HG03439 (cell line): ENCODE results near the gene PER1.
A peak's percentile ranks its signal among the peaks of the same experiment; 100 is the strongest.
"Not testable (repeated sequence)": the region's sequence is repeated elsewhere in the genome, so short reads cannot be mapped to it uniquely, and the experiment has no call there.

ENCODE experiments used
- ATAC-seq: cut with Tn5 transposase; IDR thresholded peaks from one replicate; pipeline ENCODE4 v1.9.1; 2021; ENCODE audit warnings: mild to moderate bottlenecking, moderate library complexity; ENCODE audit not compliant: unreplicated experiment

PER1 gene

GRCh38 chr17:8173056-8173870 is 21.1 kb upstream of the PER1 start:
- ATAC-seq = peak; percentile 75

GRCh38 chr17:8170186-8170585 is 18.0 kb upstream of the PER1 start:
- not testable (repeated sequence) for ATAC-seq

- ATAC-seq = no peak
Measured at GRCh38 chr17:8167526-8167925, 15.3 kb upstream of the PER1 start.

GRCh38 chr17:8166731-8167130 is 14.5 kb upstream of the PER1 start:
- no peak for ATAC-seq

DNA sequence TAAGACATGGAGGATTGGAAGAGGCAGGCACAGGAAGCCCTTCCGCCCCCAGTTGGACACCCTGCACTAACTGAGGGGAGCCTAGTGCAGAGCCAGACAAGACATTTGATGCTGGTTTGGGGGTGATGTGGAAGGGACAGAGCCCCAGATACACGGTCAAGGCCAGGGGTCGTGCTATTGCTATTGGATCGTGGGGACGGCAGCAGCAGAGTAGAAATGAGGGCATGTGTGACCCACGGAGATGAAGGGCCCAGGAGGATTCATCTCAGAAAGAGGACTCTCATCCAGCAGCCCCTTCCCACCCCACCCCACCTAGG is 12.6 kb upstream of the PER1 start:
- no peak for ATAC-seq

DNA sequence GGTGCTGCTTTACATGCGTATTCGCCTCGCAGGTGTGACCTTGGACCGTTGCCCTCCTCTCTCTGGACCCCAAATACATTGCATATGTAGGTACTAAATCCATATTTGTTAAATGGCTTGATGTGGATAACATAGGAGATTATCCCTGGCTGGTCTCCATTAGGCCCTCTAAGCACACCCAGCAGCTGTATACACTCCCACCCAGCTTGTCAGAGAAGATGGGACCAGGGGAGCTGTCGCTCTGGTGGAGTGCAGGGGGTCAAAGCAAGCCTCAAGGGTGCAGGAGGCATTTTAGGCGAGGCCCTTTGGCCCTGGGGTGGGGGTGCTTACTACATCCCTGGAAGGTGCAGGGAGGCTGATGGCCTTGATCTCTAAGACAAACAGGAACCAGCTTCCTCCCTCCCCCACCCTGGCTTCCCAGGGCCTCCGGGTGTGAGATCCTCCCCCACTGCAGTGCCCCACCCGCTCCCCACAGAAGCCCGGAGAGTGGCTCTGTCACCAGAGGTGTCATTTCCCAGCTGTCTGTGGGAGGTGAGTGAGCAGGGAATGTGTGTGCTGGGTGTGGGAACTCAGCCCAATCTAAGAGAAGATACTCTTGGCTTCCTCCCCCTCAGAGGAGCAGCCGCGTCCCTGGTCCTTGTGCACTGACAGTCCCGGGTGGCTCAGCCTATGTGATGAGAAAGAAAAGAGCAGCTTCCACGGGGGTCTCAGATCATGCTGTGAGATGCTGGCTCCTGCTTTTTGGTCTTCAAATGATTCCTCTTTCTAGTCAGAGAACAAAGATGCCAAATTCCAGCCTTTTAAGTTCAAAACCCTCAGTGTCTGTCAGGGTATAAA is 12.0 kb upstream of the PER1 start:
- ATAC-seq = no peak

DNA sequence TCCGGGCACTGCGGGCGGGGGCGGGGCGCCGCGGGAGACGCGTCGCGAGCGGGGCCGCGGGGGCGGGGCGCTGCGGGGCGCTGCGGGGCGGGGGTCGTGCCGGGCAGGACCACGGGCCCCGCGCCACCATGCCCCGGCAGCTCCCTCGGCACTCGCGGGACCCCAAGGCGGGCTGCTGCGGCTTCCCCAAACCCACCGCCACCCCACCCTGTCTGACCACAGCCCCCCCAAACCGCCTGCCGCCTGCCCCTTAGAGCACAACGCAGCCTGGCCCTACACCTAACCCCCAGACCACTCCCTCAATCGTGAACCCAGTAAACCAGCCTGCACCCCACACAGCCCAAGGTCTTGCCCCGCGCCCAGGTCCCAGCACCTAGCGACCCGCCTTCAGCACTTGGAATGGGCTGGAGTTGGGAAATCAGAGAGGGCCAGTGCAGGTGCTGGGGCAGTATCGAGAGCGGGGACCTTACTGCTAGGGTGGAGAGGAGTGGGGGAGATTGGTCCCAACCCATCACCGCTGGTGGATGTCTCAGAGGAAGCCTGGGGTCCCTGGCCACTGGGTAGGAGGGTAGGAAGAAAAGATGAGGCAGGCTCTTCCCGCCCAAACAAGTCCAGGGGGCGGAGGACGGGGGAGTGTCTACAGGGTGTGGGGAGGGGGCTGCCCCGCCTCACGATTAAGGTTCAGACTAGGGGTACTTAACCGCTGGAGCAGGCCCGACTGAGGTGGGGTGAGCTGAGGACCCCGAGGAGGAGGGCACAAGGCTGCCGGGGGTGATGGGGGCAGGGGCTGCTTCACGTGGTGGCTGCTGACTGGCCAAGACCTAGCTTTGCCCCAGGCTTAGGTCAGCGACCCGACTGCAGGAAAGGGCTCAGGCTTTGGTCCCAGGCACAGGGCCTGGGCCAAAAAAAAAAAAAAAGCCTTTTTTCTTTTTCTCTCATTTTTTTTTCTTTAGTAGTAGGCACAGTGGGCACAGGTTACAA is 11.1 kb upstream of the PER1 start:
- ATAC-seq = no peak

DNA sequence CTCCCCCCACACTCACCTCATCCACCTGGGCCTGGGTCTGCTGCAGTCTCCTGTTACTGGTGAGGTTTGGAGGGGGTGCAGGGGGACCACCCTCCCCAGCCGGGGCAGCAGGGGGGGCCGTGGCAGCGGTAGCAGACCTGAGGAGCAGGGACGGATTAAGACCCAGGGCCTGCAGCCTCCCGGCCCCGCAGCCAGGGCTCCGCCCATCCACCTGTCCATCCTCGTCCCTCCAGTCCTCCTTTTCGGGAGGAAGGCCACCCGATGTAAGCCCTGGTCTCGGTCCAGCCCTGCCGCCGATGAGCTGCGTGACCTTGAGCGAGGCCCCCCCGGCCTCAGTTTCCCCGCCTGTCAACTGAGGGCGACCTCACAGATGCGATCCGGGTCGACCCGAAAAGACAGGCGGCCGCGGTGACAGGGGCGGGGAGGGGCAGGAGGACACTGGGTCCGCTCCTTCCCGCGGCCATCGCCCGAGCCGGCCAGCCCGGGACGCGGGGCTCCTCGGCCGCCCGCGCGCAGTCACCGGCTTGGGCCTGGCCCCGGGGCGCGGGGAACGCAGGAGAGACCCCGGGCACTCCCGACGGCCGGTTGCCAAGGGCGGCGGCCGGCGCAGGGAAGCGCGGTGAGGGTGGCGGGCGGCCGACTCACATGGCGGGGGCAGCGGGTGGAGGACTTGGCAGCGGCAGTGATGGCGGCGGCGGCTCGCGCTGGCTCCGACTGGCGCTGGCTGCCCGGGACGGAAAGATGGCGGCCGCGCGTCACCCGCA is 10.2 kb upstream of the PER1 start, which contains the start of gene VAMP2:
Gene VAMP2 (minus strand): TSS at position 716 of the 764 bp plus-strand sequence. CDS start 69 bp downstream, at position 647.
- no peak for ATAC-seq

DNA sequence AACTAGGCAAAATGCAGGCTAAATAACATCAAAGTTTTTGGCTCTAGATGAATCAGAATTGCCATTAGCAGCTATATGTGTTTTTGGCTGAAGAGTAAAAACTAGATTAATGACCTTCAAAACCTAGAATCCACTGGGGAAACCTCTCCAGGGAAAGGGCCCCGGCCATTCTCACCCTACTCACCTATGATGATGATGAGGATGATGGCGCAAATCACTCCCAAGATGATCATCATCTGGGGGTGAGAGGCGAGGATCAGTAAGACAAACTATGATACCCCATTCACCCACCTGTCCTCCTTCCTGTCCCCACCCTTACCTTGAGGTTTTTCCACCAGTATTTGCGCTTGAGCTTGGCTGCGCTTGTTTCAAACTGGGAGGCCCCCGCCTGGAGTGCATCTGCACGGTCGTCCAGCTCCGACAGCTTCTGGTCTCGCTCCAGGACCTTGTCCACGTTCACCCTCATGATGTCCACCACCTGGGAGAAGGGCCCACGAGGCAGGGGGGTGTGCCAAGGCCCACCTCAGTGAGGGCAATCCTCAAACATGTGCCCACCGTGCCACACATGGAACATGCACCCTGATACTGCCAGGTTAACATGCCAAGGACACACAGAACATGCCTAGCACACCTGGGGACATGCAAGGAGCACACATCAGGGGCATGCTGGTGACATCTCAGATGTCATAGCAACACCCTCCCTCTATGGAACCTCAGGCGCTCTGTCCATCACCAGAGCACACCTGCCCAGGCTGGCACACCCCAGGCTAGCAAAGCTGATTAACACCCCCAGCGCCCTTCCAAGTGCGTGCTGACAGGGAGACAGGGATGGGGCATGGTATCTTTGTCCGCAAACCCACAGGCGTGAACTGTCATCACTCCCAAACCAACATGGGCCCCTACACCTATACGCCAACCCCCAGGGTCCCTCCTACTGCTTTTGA is 9.4 kb upstream of the PER1 start:
- ATAC-seq = no peak

- no peak for ATAC-seq
Measured at GRCh38 chr17:8160741-8161221, 8.6 kb upstream of the PER1 start.

DNA sequence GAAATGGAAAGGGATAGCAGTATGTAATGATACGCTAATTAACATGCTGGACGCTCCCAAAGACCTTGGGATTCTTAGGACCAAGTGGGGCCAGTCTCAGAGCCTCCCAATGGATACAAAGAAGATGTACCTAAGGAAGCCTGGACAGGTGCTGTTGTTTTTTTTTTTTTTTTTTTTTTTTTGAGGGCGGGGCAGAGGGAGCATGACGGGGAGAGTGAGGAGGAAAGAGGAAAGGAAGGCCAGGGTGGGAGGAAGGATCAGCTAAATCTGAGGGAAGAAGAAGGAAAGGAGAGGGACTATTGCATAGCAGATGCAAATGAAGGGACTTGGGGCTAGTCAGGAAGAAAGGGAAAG is 8.0 kb upstream of the PER1 start:
- no peak for ATAC-seq

- no peak for ATAC-seq
Measured at GRCh38 chr17:8159459-8160223, 7.4 kb upstream of the PER1 start.

DNA sequence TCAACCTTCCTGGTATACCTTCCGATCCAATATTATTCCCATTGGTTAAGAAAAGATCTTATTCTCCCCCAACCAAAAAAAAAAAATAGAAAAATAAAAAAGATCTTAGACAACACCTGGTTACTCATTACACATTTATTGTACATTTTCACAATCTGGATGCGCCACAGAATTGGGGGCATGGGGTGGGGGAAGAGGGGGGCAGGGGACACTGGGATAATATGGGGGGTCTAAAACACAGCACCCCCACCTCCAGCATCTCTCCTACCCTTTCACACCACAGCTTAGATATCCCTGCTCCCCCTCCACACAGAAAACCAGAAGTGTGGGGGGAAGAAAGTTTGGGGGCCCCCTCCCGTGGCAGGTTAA is 6.8 kb upstream of the PER1 start:
- ATAC-seq = no peak

DNA sequence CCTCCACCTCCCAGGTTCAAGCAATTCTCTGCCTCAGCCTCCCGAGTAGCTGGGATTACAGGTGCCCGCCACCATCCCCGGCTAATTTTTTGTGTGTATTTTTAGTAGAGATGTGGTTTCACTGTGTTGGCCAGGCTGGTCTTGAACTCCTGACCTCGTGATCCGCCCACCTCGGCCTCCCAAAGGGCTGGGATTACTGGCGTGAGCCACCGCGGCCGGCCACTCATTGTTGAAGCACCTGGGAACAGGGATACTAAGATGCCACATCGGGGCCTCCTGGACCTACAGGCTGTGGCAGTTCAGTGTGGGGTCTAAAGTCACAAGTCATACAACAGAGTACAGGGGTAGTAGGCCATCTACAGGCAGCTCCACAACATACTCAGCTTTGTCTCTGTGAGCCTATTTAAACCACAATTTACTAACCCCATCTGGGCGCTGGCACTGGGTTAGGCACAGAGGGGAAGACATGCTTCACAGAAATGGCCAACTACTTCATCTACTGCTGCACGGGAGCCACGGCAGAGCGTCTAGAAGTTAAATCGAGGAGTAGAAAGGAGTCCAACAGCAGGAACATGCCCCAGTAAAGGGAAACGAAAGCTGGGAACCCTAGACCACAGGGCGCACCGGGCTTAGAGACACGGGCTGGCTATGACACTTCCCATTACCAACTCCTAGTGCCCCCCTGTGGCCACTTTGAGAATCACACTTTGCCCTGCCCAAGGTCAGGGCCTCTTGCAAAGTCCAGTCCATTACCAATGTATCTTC is 6.2 kb upstream of the PER1 start:
- no peak for ATAC-seq

GRCh38 chr17:8156246-8156992 is 4.2 kb upstream of the PER1 start:
- peak; percentile 77 for ATAC-seq

DNA sequence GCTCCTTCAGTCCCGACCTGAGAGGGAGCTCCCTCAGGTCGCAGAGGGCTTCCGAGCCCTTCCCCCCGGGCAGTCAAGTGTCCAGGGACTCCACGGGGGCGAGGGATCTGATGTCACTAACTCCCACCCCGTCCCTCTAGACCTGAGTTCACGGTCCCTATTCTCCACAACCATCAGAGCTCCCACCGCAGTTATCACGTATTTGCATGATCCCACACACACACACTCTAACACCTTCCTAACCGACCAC is 3.7 kb upstream of the PER1 start:
- ATAC-seq = no peak
